Psoas muscle (tissue), 8 donors: Measurements from ENCODE around the gene PSME3. TPM values are rescaled to one million over a fixed set of nuclear protein-coding genes. Genes with fewer than 3 reads are reported as not detected.

Experiments
- ATAC-seq, 4 donors: fragments of 200-7000 bp; cut with Tn5 transposase; one replicate each; pipeline ENCODE4 v1.9.1; 2020; ENCODE audit warnings: moderate library complexity in 3 of 4, mild to moderate bottlenecking in 2 of 4
- DNase-seq, 2 donors: peaks; one replicate each; pipeline ENCODE4 v3.0.0-alpha.2; 2020
- H3K27ac ChIP-seq: fragments of 200-600 bp; one replicate; pipeline ENCODE4 v1.8.0; 2022
- H3K27me3 ChIP-seq, 3 donors: fragments of 200-600 bp in 1 of 3; one replicate each; pipeline versions ENCODE4 v1.6.1 to v1.8.0; 2013 to 2022; ENCODE audit warnings: low read length in 2 of 3, mild to moderate bottlenecking in 2 of 3, moderate library complexity in 1 of 3; ENCODE audit not compliant: insufficient read depth in 3 of 3
- H3K36me3 ChIP-seq, 2 donors: fragments of 200-600 bp in 1 of 2; one replicate each; pipeline versions ENCODE4 v1.6.1 to v1.8.0; 2013 to 2022; ENCODE audit warnings: low read depth in 1 of 2, mild to moderate bottlenecking in 1 of 2, moderate library complexity in 1 of 2; ENCODE audit not compliant: insufficient read depth in 1 of 2
- H3K4me1 ChIP-seq: fragments of 200-600 bp; one replicate; pipeline ENCODE4 v1.8.0; 2022
- H3K4me3 ChIP-seq: fragments of 200-600 bp; one replicate; pipeline ENCODE4 v1.8.0; 2022; ENCODE audit warnings: mild to moderate bottlenecking
- H3K9me3 ChIP-seq: fragments of 200-600 bp; one replicate; pipeline ENCODE4 v1.8.0; 2022
- CTCF ChIP-seq: fragments of 200-600 bp; IDR thresholded peaks from one replicate; pipeline ENCODE4 v1.8.0; 2022; ENCODE audit warnings: antibody characterized with exemption
- WGBS, 3 donors: extraction: QIAGEN DNeasy Blood & Tissue Kit; methylation state at CpG; one replicate each; pipeline versions ENCODE4 v1.1.6 to v1.1.7; 2013; 5-methylcytosine and 5-hydroxymethylcytosine counted together
- intact Hi-C, 2 donors: fragments of 100-400 bp; cut with DNase I; formaldehyde crosslinking; loops; one replicate each; pipeline versions ENCODE4 v1.11.0 to v1.14.2; 2022
- polyA plus RNA-seq, 3 donors: library from polyadenylated mRNA; stranded (reverse); fragments of 200-250 nt; gene quantifications; one replicate each; pipeline ENCODE4 v1.2.3, GENCODE V29; 2013
- total RNA-seq, 4 donors: library from RNA; stranded (reverse); fragmentation: NEBNext Ultra II Directional in 2 of 4; extraction: Animal tissue kit (Norgen Biotek cat#: 25700) in 2 of 4; gene quantifications; one replicate each; pipeline versions ENCODE4 v1.2.1 to v1.2.4, GENCODE V29; 2021 to 2023
- donor health status: healthy with polysubstance abuse.
- donor health status: DM: no; HTN: no; CAD: no; lungs with moderate emphysema.
- donor health status: Bipolar disorder and iron deficiency.
- donor health status: healthy.
- donor health status: DM: yes; HTN: yes; CAD: no.
- donor health status: DM: no; HTN: no; CAD: no.
- donor health status: DM: no; HTN: no; CAD: no.
- donor health status: DM: yes; HTN: yes; CAD: no.

Gene PSME3
- total and polyA plus RNA-seq, 7 donors, result 61.7 to 239 (median 104) TPM

GRCh38 chr17:42803074-42803883 is 29.9 kb upstream of the PSME3 start:
- WGBS, 3 donors, result 26 to 39% (median 36%) methylated on average over 2 of the region's 2 CpGs
- no peak for TF ChIP-seq CTCF
- Histone ChIP-seq H3K36me3 (peaks cover 0 to under 1% of the 10 kb centered on the region in 2 donors), H3K4me3 (no peak overlapping the region), H3K27ac (no peak overlapping the region), H3K9me3 (no peaks in the 10 kb centered on the region), H3K4me1 (no peaks in the 10 kb centered on the region), H3K27me3 (no peaks in the 10 kb centered on the region)
- intact Hi-C loops, result no loop called here
- DNase-seq, result no peak
- ATAC-seq, result no peak

GRCh38 chr17:42804918-42805367 is 28.3 kb upstream of the PSME3 start:
- H3K27ac ChIP-seq, result no peak overlapping the region
- no peaks in the 10 kb centered on the region for H3K27me3 ChIP-seq
- no peak for ATAC-seq
- H3K36me3 ChIP-seq, result peaks cover 0 to 10% of the 10 kb centered on the region in 2 donors
- H3K4me1 ChIP-seq, result no peaks in the 10 kb centered on the region
- no peak overlapping the region for H3K4me3 ChIP-seq
- 92 to 100% (median 96%) methylated on average over 1 of the region's 1 CpG for WGBS, 3 donors
- intact Hi-C loops, result no loop called here
- DNase-seq, result no peak
- no peaks in the 10 kb centered on the region for H3K9me3 ChIP-seq
- TF ChIP-seq CTCF, result no peak

GRCh38 chr17:42806249-42806648 is 26.9 kb upstream of the PSME3 start:
- ATAC-seq (no peak), DNase-seq (no peak)
- Histone ChIP-seq H3K4me3 (no peak overlapping the region), H3K4me1 (no peaks in the 10 kb centered on the region), H3K36me3 (peaks cover 0 to 23% of the 10 kb centered on the region in 2 donors), H3K27ac (no peak overlapping the region), H3K27me3 (no peaks in the 10 kb centered on the region), H3K9me3 (no peaks in the 10 kb centered on the region)
- WGBS, 3 donors, result 78 to 89% (median 79%) methylated on average over 1 of the region's 1 CpG
- intact Hi-C loops, result no loop called here
- no peak for TF ChIP-seq CTCF

GRCh38 chr17:42809250-42809649 is 23.9 kb upstream of the PSME3 start:
- DNase-seq, result peak; percentile 43 to 72

More at GRCh38 chr17:42809250-42809649, 23.9 kb upstream of the PSME3 start:
- no peak overlapping the region for H3K27ac ChIP-seq
- intact Hi-C loops, result no loop called here
- peaks cover 0 to 53% of the 10 kb centered on the region in 2 donors for H3K36me3 ChIP-seq
- TF ChIP-seq CTCF, result no peak
- WGBS, 3 donors, result 8 to 27% (median 21%) methylated on average over 3 of the region's 3 CpGs
- no peaks in the 10 kb centered on the region for H3K27me3 ChIP-seq
- H3K4me3 ChIP-seq, result no peak overlapping the region
- ATAC-seq, result peak; percentile 73 to 91 (median 86)
- H3K4me1 ChIP-seq, result no peaks in the 10 kb centered on the region
- no peaks in the 10 kb centered on the region for H3K9me3 ChIP-seq
